Measurements from ENCODE around the gene PRKRA.

GRCh38 chr2:178452334-178452733 is 1.4 kb upstream of the PRKRA start:
- TF ChIP-seq RORA (CRISPR knock-in tag; IDR thresholded peaks at IDR 0.05) (no peak), SAFB2 (CRISPR knock-in tag; IDR thresholded peaks at IDR 0.05; ENCODE audit: borderline replicate concordance, low read depth) (no peak), ZNF337 (CRISPR knock-in tag; IDR thresholded peaks at IDR 0.05; ENCODE audit: borderline replicate concordance, low read depth) (no peak), ZNF383 (CRISPR knock-in tag; IDR thresholded peaks at IDR 0.05; ENCODE audit: borderline replicate concordance) (no peak), CHD4 (IDR thresholded peaks at IDR 0.05; ENCODE audit: borderline replicate concordance, low read length) (no peak), SIX1 (CRISPR knock-in tag; IDR thresholded peaks at IDR 0.05; ENCODE audit: borderline replicate concordance) (no peak), NFATC3 (CRISPR knock-in tag; IDR thresholded peaks at IDR 0.05) (no peak), MAZ (IDR thresholded peaks at IDR 0.05; ENCODE audit: borderline replicate concordance, low read depth, low read length) (no peak), MAZ (CRISPR knock-in tag; IDR thresholded peaks at IDR 0.05; ENCODE audit: low read depth) (no peak), ARNT (IDR thresholded peaks at IDR 0.05) (no peak), ZNF784 (CRISPR knock-in tag; IDR thresholded peaks at IDR 0.05; ENCODE audit: borderline replicate concordance) (no peak), KLF9 (CRISPR knock-in tag; IDR thresholded peaks at IDR 0.05; ENCODE audit: low read depth) (no peak), TEF (CRISPR knock-in tag; IDR thresholded peaks at IDR 0.05) (no peak)
